GM19463 (cell line): ENCODE measurements around the gene POLA1.
"Not testable (repeated sequence)": the region's sequence is repeated elsewhere in the genome, so short reads cannot be mapped to it uniquely, and the experiment has no call there.

ENCODE experiments used
- ATAC-seq: cut with Tn5 transposase; IDR thresholded peaks from one replicate; pipeline ENCODE4 v1.9.1; 2021; ENCODE audit warnings: mild to moderate bottlenecking, moderate library complexity; ENCODE audit not compliant: unreplicated experiment

POLA1 gene

GRCh38 chrX:24796204-24796603 lies 102.5 kb downstream of the POLA1 start:
- no peak for ATAC-seq

GRCh38 chrX:24799078-24799477 lies 105.4 kb downstream of the POLA1 start:
- no peak for ATAC-seq

GRCh38 chrX:24799565-24799964 lies 105.8 kb downstream of the POLA1 start:
- ATAC-seq = no peak

- no peak for ATAC-seq
These were observed 111.5 kb downstream of the POLA1 start for GRCh38 chrX:24805201-24805600.

- ATAC-seq = not testable (repeated sequence)
These were observed 126.1 kb downstream of the POLA1 start for GRCh38 chrX:24819807-24820206.

- no peak for ATAC-seq
These were observed 134.4 kb downstream of the POLA1 start for GRCh38 chrX:24828147-24828546.

GRCh38 chrX:24828600-24828999 lies 134.9 kb downstream of the POLA1 start:
- no peak for ATAC-seq

- no peak for ATAC-seq
These were observed 140.0 kb downstream of the POLA1 start for GRCh38 chrX:24833695-24834094.

- ATAC-seq = no peak
These were observed 144.2 kb downstream of the POLA1 start for GRCh38 chrX:24837966-24838365.

- no peak for ATAC-seq
These were observed 144.9 kb downstream of the POLA1 start for GRCh38 chrX:24838629-24839028.

- ATAC-seq = no peak
These were observed 145.6 kb downstream of the POLA1 start for GRCh38 chrX:24839331-24839730.

- no peak for ATAC-seq
These were observed 148.8 kb downstream of the POLA1 start for GRCh38 chrX:24842486-24842885.

- no peak for ATAC-seq
These were observed 152.9 kb downstream of the POLA1 start for GRCh38 chrX:24846550-24847150.

- ATAC-seq = no peak
These were observed 157.6 kb downstream of the POLA1 start for GRCh38 chrX:24851289-24851688.

GRCh38 chrX:24851780-24852179 lies 158.1 kb downstream of the POLA1 start:
- no peak for ATAC-seq

- ATAC-seq = no peak
These were observed 164.5 kb downstream of the POLA1 start for GRCh38 chrX:24858004-24858746.

- no peak for ATAC-seq
These were observed 165.6 kb downstream of the POLA1 start for GRCh38 chrX:24859211-24859841.

- ATAC-seq = no peak
These were observed 166.4 kb downstream of the POLA1 start for GRCh38 chrX:24860140-24860539.

- no peak for ATAC-seq
These were observed 168.6 kb downstream of the POLA1 start for GRCh38 chrX:24862343-24862742.

GRCh38 chrX:24863779-24864178 lies 170.1 kb downstream of the POLA1 start:
- not testable (repeated sequence) for ATAC-seq

GRCh38 chrX:24870143-24870542 lies 176.4 kb downstream of the POLA1 start:
- ATAC-seq = no peak

- no peak for ATAC-seq
These were observed 181.0 kb downstream of the POLA1 start for GRCh38 chrX:24874604-24875247.
